HepG2 (cell line): ENCODE data around the gene CREG2. TPM values are rescaled to one million over a fixed set of nuclear protein-coding genes. Genes with fewer than 3 reads are reported as not detected.

Source experiments
- ATF3 ChIP-seq: sonication (generic); formaldehyde crosslinking; IDR thresholded peaks from 2 replicates; pipeline ENCODE4 v1.4.0; 2020; ENCODE audit warnings: missing genetic modification reagents
- CENPT ChIP-seq: sonication (generic); formaldehyde crosslinking; IDR thresholded peaks from 2 replicates; pipeline ENCODE4 v1.8.0; 2022; ENCODE audit warnings: low read depth, mild to moderate bottlenecking, moderate library complexity, missing genetic modification reagents
- ELF1 ChIP-seq: sonication (generic); formaldehyde crosslinking; IDR thresholded peaks from 2 replicates; pipeline ENCODE4 v1.4.0; 2020; ENCODE audit warnings: missing genetic modification reagents
- ETS1 ChIP-seq: sonication (generic); formaldehyde crosslinking; IDR thresholded peaks from 2 replicates; pipeline ENCODE4 v1.4.0; 2020; ENCODE audit warnings: missing genetic modification reagents
- GTF2F1 ChIP-seq: fragments of 150-350 bp; IDR thresholded peaks from 2 replicates; pipeline ENCODE4 v1.6.1; 2014; ENCODE audit warnings: low read length
- HMG20B ChIP-seq: conservative IDR thresholded peaks from 2 replicates; pipeline ENCODE4 v1.6.1; 2016; ENCODE audit warnings: missing genetic modification reagents, missing compliant biosample characterization
- MBNL3 ChIP-seq: fragments of 250-450 bp; sonication (Bioruptor Pico); conservative IDR thresholded peaks from 2 replicates; pipeline ENCODE4 v1.8.0; 2022; ENCODE audit warnings: mild to moderate bottlenecking, inconsistent platforms
- ONECUT2 ChIP-seq: sonication (generic); formaldehyde crosslinking; IDR thresholded peaks from 2 replicates; pipeline ENCODE4 v1.4.0; 2020; ENCODE audit warnings: missing genetic modification reagents
- POLR2AphosphoS2 ChIP-seq: IDR thresholded peaks from 2 replicates; pipeline ENCODE4 v1.6.1; 2011; ENCODE audit warnings: low read depth, low read length, improper control_type of control experiment
- ZBTB8A ChIP-seq: sonication (generic); formaldehyde crosslinking; IDR thresholded peaks from 2 replicates; pipeline ENCODE4 v1.4.0; 2020; ENCODE audit warnings: mild to moderate bottlenecking, low read depth, missing genetic modification reagents, borderline replicate concordance
- ZNF382 ChIP-seq: sonication (generic); formaldehyde crosslinking; IDR thresholded peaks from 2 replicates; pipeline ENCODE4 v1.5.0; 2020; ENCODE audit warnings: missing genetic modification reagents, mild to moderate bottlenecking, borderline replicate concordance
- ZNF790 ChIP-seq: sonication (generic); formaldehyde crosslinking; IDR thresholded peaks from 2 replicates; pipeline ENCODE4 v1.8.0; 2022; ENCODE audit warnings: missing genetic modification reagents, mild to moderate bottlenecking, borderline replicate concordance
- polyA plus RNA-seq, 8 experiments: library from polyadenylated mRNA; depleted of rRNA in 3 of 8; stranded (reverse) in 7 of 8; unstranded in 1 of 8; fragments of >200 nt; fragmentation: Illumina TruSeq in 4 of 8; extraction: Trizol in 4 of 8; gene quantifications; 2 replicates each; pipeline versions ENCODE4 v1.2.1 to v1.2.3, GENCODE V29; 2011 to 2016; ENCODE audit warnings: low read depth in 4 of 8, missing spikeins in 1 of 8, mixed read lengths in 1 of 8; ENCODE audit not compliant: insufficient read depth in 1 of 8
- total RNA-seq, 5 experiments: library from RNA; depleted of rRNA; stranded (reverse); fragments of >200 nt; fragmentation: Illumina TruSeq; extraction: Trizol; gene quantifications; 2 replicates each; pipeline ENCODE4 v1.2.3, GENCODE V29; 2016; ENCODE audit warnings: low read depth in 1 of 5
- TF ChIP-seq, protein P1 (sequence below): sonication (generic); formaldehyde crosslinking; conservative IDR thresholded peaks from 2 replicates; pipeline ENCODE4 v1.8.1; 2023; ENCODE audit warnings: missing genetic modification reagents
- TF ChIP-seq, protein P2 (sequence below), 2 experiments: sonication (generic) in 1 of 2; formaldehyde crosslinking in 1 of 2; IDR thresholded peaks; 2 replicates each; pipeline versions ENCODE4 v1.6.1 to v1.9.0; 2014 to 2022; ENCODE audit warnings: antibody characterized with exemption in 1 of 2, borderline replicate concordance in 1 of 2, inconsistent platforms in 1 of 2, low read depth in 1 of 2, missing genetic modification reagents in 1 of 2
- TF ChIP-seq, protein P3 (sequence below): sonication (generic); formaldehyde crosslinking; IDR thresholded peaks from 2 replicates; pipeline ENCODE4 v1.5.0; 2020; ENCODE audit warnings: mild to moderate bottlenecking, missing genetic modification reagents, moderate library complexity
- TF ChIP-seq, protein P4 (sequence below): sonication (generic); formaldehyde crosslinking; conservative IDR thresholded peaks from 2 replicates; pipeline ENCODE4 v1.8.0; 2022; ENCODE audit warnings: low read depth, missing genetic modification reagents

The CREG2 gene
- total and polyA plus RNA-seq, 2 of the 13 experiments (the other 11 are each of a cell fraction or from before 2014, with no cell fraction given) = 0.18 to 0.26 TPM

- TF ChIP-seq, protein P1, sequence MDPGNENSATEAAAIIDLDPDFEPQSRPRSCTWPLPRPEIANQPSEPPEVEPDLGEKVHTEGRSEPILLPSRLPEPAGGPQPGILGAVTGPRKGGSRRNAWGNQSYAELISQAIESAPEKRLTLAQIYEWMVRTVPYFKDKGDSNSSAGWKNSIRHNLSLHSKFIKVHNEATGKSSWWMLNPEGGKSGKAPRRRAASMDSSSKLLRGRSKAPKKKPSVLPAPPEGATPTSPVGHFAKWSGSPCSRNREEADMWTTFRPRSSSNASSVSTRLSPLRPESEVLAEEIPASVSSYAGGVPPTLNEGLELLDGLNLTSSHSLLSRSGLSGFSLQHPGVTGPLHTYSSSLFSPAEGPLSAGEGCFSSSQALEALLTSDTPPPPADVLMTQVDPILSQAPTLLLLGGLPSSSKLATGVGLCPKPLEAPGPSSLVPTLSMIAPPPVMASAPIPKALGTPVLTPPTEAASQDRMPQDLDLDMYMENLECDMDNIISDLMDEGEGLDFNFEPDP (CRISPR knock-in tag) = no peak
- TF ChIP-seq ATF3 (CRISPR knock-in tag) = no peak
- TF ChIP-seq, protein P2, sequence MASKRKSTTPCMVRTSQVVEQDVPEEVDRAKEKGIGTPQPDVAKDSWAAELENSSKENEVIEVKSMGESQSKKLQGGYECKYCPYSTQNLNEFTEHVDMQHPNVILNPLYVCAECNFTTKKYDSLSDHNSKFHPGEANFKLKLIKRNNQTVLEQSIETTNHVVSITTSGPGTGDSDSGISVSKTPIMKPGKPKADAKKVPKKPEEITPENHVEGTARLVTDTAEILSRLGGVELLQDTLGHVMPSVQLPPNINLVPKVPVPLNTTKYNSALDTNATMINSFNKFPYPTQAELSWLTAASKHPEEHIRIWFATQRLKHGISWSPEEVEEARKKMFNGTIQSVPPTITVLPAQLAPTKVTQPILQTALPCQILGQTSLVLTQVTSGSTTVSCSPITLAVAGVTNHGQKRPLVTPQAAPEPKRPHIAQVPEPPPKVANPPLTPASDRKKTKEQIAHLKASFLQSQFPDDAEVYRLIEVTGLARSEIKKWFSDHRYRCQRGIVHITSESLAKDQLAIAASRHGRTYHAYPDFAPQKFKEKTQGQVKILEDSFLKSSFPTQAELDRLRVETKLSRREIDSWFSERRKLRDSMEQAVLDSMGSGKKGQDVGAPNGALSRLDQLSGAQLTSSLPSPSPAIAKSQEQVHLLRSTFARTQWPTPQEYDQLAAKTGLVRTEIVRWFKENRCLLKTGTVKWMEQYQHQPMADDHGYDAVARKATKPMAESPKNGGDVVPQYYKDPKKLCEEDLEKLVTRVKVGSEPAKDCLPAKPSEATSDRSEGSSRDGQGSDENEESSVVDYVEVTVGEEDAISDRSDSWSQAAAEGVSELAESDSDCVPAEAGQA (IDR thresholded peaks at IDR 0.05; ENCODE audit: low read depth) = 0 out of 2 replicates have a peak, but pooled peaks have one; percentile 20
- TF ChIP-seq, protein P2 (CRISPR knock-in tag; IDR thresholded peaks at IDR 0.05; ENCODE audit: borderline replicate concordance) = no peak
- TF ChIP-seq POLR2AphosphoS2 = no peak
- TF ChIP-seq ZNF382 = no peak
- no peak for TF ChIP-seq MBNL3 (CRISPR knock-in tag)
- no peak for TF ChIP-seq ELF1 (CRISPR knock-in tag)
- no peak for TF ChIP-seq GTF2F1
- TF ChIP-seq ZBTB8A (CRISPR knock-in tag) = no peak
- TF ChIP-seq ONECUT2 (CRISPR knock-in tag) = no peak
- TF ChIP-seq HMG20B (CRISPR knock-in tag) = no peak
- TF ChIP-seq, protein P3, sequence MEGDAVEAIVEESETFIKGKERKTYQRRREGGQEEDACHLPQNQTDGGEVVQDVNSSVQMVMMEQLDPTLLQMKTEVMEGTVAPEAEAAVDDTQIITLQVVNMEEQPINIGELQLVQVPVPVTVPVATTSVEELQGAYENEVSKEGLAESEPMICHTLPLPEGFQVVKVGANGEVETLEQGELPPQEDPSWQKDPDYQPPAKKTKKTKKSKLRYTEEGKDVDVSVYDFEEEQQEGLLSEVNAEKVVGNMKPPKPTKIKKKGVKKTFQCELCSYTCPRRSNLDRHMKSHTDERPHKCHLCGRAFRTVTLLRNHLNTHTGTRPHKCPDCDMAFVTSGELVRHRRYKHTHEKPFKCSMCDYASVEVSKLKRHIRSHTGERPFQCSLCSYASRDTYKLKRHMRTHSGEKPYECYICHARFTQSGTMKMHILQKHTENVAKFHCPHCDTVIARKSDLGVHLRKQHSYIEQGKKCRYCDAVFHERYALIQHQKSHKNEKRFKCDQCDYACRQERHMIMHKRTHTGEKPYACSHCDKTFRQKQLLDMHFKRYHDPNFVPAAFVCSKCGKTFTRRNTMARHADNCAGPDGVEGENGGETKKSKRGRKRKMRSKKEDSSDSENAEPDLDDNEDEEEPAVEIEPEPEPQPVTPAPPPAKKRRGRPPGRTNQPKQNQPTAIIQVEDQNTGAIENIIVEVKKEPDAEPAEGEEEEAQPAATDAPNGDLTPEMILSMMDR (CRISPR knock-in tag) = peak; percentile 93
- TF ChIP-seq ETS1 (CRISPR knock-in tag) = no peak
- no peak for TF ChIP-seq CENPT (CRISPR knock-in tag)
- TF ChIP-seq, protein P4, sequence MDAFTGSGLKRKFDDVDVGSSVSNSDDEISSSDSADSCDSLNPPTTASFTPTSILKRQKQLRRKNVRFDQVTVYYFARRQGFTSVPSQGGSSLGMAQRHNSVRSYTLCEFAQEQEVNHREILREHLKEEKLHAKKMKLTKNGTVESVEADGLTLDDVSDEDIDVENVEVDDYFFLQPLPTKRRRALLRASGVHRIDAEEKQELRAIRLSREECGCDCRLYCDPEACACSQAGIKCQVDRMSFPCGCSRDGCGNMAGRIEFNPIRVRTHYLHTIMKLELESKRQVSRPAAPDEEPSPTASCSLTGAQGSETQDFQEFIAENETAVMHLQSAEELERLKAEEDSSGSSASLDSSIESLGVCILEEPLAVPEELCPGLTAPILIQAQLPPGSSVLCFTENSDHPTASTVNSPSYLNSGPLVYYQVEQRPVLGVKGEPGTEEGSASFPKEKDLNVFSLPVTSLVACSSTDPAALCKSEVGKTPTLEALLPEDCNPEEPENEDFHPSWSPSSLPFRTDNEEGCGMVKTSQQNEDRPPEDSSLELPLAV = no peak
- TF ChIP-seq ZNF790 (CRISPR knock-in tag) = no peak
Observed at GRCh38 chr2:101341901-101342624, 45.2 kb downstream of the CREG2 start (continued).
